Tibial nerve (tissue), 4 donors: Measurements from ENCODE around the gene INPP4B. TPM values are rescaled to one million over a fixed set of nuclear protein-coding genes. Genes with fewer than 3 reads are reported as not detected.

Experiments used
- DNase-seq, 2 donors: peaks; one replicate each; pipeline ENCODE4 v3.0.0-alpha.2; 2019; ENCODE audit warnings: low spot score in 2 of 2
- H3K27ac ChIP-seq, 4 donors: fragments of 200-600 bp; sonication (generic) in 3 of 4; one replicate each; pipeline ENCODE4 v1.5.1; 2017 to 2019; ENCODE audit warnings: mild to moderate bottlenecking in 1 of 4
- H3K27me3 ChIP-seq, 2 donors: fragments of 200-600 bp; sonication (generic) in 1 of 2; one replicate each; pipeline versions ENCODE4 v1.5.1 to v1.6.0; 2017 to 2019
- H3K36me3 ChIP-seq, 3 donors: fragments of 200-600 bp; sonication (generic); one replicate each; pipeline ENCODE4 v1.5.1; 2018 to 2019
- H3K4me1 ChIP-seq, 4 donors: fragments of 200-600 bp; sonication (generic) in 3 of 4; one replicate each; pipeline ENCODE4 v1.5.1; 2017 to 2019
- H3K4me3 ChIP-seq, 4 donors: fragments of 200-600 bp; sonication (generic) in 3 of 4; one replicate each; pipeline ENCODE4 v1.5.1; 2017 to 2019; ENCODE audit warnings: mild to moderate bottlenecking in 1 of 4, moderate library complexity in 1 of 4
- H3K9me3 ChIP-seq, 4 donors: fragments of 200-600 bp; sonication (generic) in 3 of 4; one replicate each; pipeline ENCODE4 v1.5.1; 2017 to 2019
- EP300 ChIP-seq, 2 donors: sonication (generic); formaldehyde crosslinking; IDR thresholded peaks; one replicate each; pipeline ENCODE4 v1.6.1; 2017; ENCODE audit warnings: antibody characterized with exemption in 2 of 2, mild to moderate bottlenecking in 1 of 2
- POLR2A ChIP-seq, 2 donors: fragments of 450-650 bp; IDR thresholded peaks; one replicate each; pipeline ENCODE4 v1.6.1; 2017; ENCODE audit warnings: antibody characterized with exemption in 2 of 2, mild to moderate bottlenecking in 2 of 2, moderate library complexity in 2 of 2
- WGBS, 2 donors: methylation state at CpG; one replicate each; pipeline ENCODE4 v1.1.5; 2018; 5-methylcytosine and 5-hydroxymethylcytosine counted together
- total RNA-seq, 4 donors: library from RNA; depleted of rRNA; stranded (reverse); fragments of >200 nt; gene quantifications; one replicate each; pipeline ENCODE4 v1.1.0, GENCODE V29; 2016
- TF ChIP-seq, protein P1 (sequence below), 5 experiments: fragments of 200-600 bp in 3 of 5; fragments of 450-650 bp in 2 of 5; sonication (generic) in 3 of 5; IDR thresholded peaks; one replicate each; pipeline ENCODE4 v1.5.1; 2016 to 2019; ENCODE audit warnings: antibody characterized with exemption in 5 of 5, mild to moderate bottlenecking in 3 of 5, moderate library complexity in 2 of 5

The INPP4B gene
- total RNA-seq, 4 donors from 2014 or later: 16.3 to 32.4 (median 24.8) TPM

DNA sequence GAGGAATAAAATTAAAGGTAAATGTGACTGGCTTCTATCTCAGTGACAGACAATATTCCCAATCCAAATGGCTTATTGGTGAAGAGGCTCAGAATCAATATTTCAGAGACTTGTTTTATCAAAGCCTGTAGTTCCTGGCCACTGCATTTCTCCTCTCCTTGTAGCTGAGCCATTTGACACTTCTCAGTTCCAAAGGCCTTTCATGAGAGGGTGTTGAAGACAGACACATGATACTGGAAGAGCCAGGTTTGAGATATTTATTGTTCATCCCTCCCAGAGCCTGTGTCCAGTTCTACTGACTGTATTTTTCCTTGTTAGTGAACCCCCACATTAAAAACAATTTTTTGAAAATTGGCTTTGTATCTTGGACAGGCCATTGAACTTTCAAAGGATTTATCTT, 12.9 kb upstream of the INPP4B start:
- TF ChIP-seq POLR2A (IDR thresholded peaks at IDR 0.05): no peak
- TF ChIP-seq, protein P1, sequence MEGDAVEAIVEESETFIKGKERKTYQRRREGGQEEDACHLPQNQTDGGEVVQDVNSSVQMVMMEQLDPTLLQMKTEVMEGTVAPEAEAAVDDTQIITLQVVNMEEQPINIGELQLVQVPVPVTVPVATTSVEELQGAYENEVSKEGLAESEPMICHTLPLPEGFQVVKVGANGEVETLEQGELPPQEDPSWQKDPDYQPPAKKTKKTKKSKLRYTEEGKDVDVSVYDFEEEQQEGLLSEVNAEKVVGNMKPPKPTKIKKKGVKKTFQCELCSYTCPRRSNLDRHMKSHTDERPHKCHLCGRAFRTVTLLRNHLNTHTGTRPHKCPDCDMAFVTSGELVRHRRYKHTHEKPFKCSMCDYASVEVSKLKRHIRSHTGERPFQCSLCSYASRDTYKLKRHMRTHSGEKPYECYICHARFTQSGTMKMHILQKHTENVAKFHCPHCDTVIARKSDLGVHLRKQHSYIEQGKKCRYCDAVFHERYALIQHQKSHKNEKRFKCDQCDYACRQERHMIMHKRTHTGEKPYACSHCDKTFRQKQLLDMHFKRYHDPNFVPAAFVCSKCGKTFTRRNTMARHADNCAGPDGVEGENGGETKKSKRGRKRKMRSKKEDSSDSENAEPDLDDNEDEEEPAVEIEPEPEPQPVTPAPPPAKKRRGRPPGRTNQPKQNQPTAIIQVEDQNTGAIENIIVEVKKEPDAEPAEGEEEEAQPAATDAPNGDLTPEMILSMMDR (IDR thresholded peaks at IDR 0.05): no peak
- TF ChIP-seq EP300 (IDR thresholded peaks at IDR 0.05): no peak
- no peak for DNase-seq
- Histone ChIP-seq H3K9me3 (no peaks in the 10 kb centered on the region), H3K27ac (no peak overlapping the region), H3K4me1 (no peaks in the 10 kb centered on the region), H3K27me3 (no peaks in the 10 kb centered on the region), H3K36me3 (no peaks in the 10 kb centered on the region), H3K4me3 (no peak overlapping the region)

DNA sequence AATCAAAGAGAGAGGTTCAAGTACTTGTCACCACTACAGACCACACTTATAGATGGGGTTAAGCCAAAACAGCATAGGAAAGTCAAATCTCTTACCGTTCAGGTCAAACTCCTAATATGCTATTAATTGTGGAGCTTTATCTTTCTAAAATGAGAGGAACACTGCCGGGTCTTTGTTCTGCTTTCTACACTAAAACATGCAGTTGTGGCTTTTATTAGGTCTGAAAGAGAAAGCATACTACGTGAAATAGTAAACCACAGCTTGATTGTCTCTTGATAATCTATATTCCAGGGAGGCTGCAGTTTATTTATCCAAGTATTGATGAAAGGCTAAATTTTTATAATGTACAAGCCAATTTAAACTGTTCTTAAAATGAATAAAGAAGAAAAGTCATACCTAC, 12.3 kb upstream of the INPP4B start:
- H3K4me1 ChIP-seq: no peaks in the 10 kb centered on the region
- H3K27ac ChIP-seq: no peak overlapping the region
- H3K4me3 ChIP-seq: no peak overlapping the region
- 32 to 45% methylated on average over 3 of the region's 3 CpGs for WGBS, 2 donors
- no peaks in the 10 kb centered on the region for H3K9me3 ChIP-seq
- DNase-seq: no peak
- TF ChIP-seq EP300 (IDR thresholded peaks at IDR 0.05): no peak
- TF ChIP-seq POLR2A (IDR thresholded peaks at IDR 0.05): no peak
- TF ChIP-seq, protein P1 (IDR thresholded peaks at IDR 0.05): no peak
- no peaks in the 10 kb centered on the region for H3K36me3 ChIP-seq
- no peaks in the 10 kb centered on the region for H3K27me3 ChIP-seq

DNA sequence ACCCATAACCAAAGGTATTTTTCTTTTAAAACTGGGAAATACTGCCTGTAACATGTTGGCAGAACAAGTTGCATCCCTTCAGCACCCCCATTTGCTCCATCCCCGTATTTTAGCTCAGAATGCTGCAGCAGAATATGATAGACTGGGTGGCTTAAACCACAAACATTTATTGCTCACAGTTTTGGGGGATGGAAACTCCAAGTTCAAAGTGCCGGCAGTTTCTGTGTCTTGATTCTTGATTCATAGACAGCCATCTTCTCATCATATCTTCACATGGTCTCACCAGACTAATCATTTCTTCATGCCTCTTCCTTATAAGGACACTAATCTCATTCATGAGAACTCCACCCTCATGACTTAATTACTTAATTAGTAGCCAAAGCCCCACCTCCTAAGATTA, 10.5 kb upstream of the INPP4B start:
- Histone ChIP-seq H3K36me3 (no peaks in the 10 kb centered on the region), H3K9me3 (no peaks in the 10 kb centered on the region), H3K4me3 (no peak overlapping the region), H3K27ac (no peak overlapping the region), H3K4me1 (no peaks in the 10 kb centered on the region), H3K27me3 (no peaks in the 10 kb centered on the region)
- DNase-seq: no peak
- WGBS, 2 donors: 93 to 100% methylated on average over 2 of the region's 2 CpGs
- TF ChIP-seq EP300 (IDR thresholded peaks at IDR 0.05) (no peak), POLR2A (IDR thresholded peaks at IDR 0.05) (no peak)
- TF ChIP-seq, protein P1 (IDR thresholded peaks at IDR 0.05): no peak

DNA sequence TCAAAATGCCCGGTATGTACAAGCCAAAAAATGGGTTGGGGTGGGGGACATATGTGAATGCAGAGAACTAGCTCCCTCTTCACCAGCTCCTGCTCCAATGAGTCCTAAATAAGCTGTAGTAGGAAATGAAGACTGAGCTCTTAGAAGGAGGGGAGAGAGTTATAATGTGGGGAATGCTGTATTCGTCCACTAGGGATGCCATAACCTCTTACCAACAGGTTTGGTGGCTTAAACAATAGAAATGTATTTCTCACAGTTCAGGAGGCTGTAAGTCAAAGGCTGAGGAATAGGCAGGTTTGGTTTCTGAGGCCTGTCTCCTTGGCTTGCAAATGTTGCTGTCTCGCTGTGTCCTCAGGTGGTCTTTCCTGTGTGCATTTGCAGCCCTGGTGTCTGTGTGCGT, 4.4 kb upstream of the INPP4B start:
- Histone ChIP-seq H3K27me3 (no peaks in the 10 kb centered on the region), H3K4me3 (no peak overlapping the region), H3K9me3 (no peaks in the 10 kb centered on the region), H3K4me1 (peaks cover 0 to 16% (median 0%) of the 10 kb centered on the region in 4 donors), H3K36me3 (no peaks in the 10 kb centered on the region), H3K27ac (no peak overlapping the region)
- no peak for DNase-seq
- 79 to 84% methylated on average over 4 of the region's 4 CpGs for WGBS, 2 donors
- TF ChIP-seq EP300 (IDR thresholded peaks at IDR 0.05) (no peak), POLR2A (IDR thresholded peaks at IDR 0.05) (no peak)
- TF ChIP-seq, protein P1 (IDR thresholded peaks at IDR 0.05): peak in 2 of 5 experiments; percentile 9 to 24

DNA sequence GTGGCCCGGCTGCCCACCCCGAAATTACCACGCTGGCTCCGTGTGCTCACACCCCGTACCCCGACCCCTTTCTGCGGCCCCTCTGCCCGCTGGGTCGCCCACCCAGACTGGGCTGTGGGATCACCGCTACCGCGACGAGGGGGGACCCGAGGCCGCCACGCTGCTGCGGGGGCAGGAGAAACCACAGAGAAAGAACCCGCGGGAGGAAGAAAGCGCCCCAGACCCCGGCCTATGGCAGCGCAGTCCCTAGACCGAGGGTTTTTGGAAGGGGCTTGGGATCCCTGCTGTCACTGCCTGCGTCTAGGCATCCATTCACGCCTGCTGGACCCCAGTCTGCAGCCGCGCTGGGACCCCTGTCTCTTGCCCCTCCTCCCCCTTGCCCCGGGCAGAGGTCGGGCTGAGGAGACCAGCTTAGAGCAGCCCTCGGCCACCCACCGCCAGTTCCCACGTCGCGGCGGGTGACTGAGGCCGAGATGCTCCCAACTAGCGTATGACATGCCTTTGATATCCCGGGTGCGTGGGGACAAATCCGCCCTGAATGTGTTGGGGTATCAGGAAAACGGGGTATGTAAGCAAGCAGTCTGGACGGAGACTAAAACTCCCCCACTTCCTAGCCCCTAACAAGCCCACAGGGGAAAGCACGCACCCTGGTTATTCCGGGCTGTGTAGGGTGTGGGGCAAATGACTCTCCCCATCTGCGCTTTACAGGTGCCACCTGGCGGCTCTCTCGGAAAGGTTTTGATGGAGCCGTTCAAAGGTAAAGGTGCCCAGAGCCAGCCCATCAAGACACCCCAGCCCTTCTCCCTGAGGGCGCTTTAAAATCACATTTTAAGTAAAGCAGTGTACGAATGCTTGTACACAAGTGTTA, 862 bp upstream of the INPP4B start:
- Histone ChIP-seq H3K9me3 (no peaks in the 10 kb centered on the region), H3K36me3 (no peaks in the 10 kb centered on the region), H3K27me3 (no peaks in the 10 kb centered on the region), H3K4me3 (peak overlapping the region; percentile 47 to 68 (median 60)), H3K27ac (peak overlapping the region; percentile 44 to 75 (median 56)), H3K4me1 (peaks cover 0 to 31% (median 0%) of the 10 kb centered on the region in 4 donors)
- peak in 1 of 2 donors; percentile 24 for DNase-seq
- TF ChIP-seq EP300 (IDR thresholded peaks at IDR 0.05): no peak
- TF ChIP-seq, protein P1 (IDR thresholded peaks at IDR 0.05): peak in 3 of 5 experiments; percentile 18 to 33 (median 32)
- 9% methylated on average over 30 to 32 of the region's 50 CpGs for WGBS, 2 donors
